H9 (cell line): ENCODE data around the gene MYO5C. TPM values are rescaled to one million over a fixed set of nuclear protein-coding genes. Genes with fewer than 3 reads are reported as not detected.
A peak's percentile ranks its signal among the peaks of the same experiment; 100 is the strongest.

Source experiments
- DNase-seq: peaks from one replicate; pipeline ENCODE4 v3.0.0-alpha.2; 2017
- H2AFZ ChIP-seq: one replicate; pipeline ENCODE4 v1.6.1; 2013; ENCODE audit warnings: mild to moderate bottlenecking, low read length, control low read depth, moderate library complexity
- H2AK5ac ChIP-seq: 2 replicates; pipeline ENCODE4 v1.6.1; 2013; ENCODE audit warnings: low read length, control low read depth, mixed read lengths; ENCODE audit not compliant: insufficient read length
- H2BK120ac ChIP-seq: one replicate; pipeline ENCODE4 v1.6.1; 2013; ENCODE audit warnings: low read depth, mild to moderate bottlenecking, low read length, control low read depth, inconsistent platforms; ENCODE audit not compliant: poor library complexity, severe bottlenecking
- H2BK12ac ChIP-seq: 2 replicates; pipeline ENCODE4 v1.6.1; 2013; ENCODE audit warnings: low read length, control low read depth, mixed read lengths, low read depth; ENCODE audit not compliant: insufficient read length
- H2BK15ac ChIP-seq: 2 replicates; pipeline ENCODE4 v1.6.1; 2013; ENCODE audit warnings: low read depth, low read length, control low read depth
- H2BK20ac ChIP-seq: one replicate; pipeline ENCODE4 v1.6.1; 2013; ENCODE audit warnings: low read depth, mild to moderate bottlenecking, low read length, control low read depth, inconsistent platforms; ENCODE audit not compliant: poor library complexity, severe bottlenecking
- H2BK5ac ChIP-seq: 2 replicates; pipeline ENCODE4 v1.6.1; 2013; ENCODE audit warnings: low read length, control low read depth, mixed read lengths; ENCODE audit not compliant: insufficient read length
- H3K14ac ChIP-seq: 2 replicates; pipeline ENCODE4 v1.6.1; 2013; ENCODE audit warnings: low read length, control low read depth; ENCODE audit not compliant: insufficient read depth
- H3K18ac ChIP-seq: 2 replicates; pipeline ENCODE4 v1.6.1; 2013; ENCODE audit warnings: low read depth, mild to moderate bottlenecking, mixed read lengths, low read length, control low read depth; ENCODE audit not compliant: insufficient read length
- H3K23ac ChIP-seq: 2 replicates; pipeline ENCODE4 v1.6.1; 2013; ENCODE audit warnings: low read length, control low read depth, mixed read lengths, low read depth; ENCODE audit not compliant: insufficient read length
- H3K23me2 ChIP-seq: 2 replicates; pipeline ENCODE4 v1.6.1; 2013; ENCODE audit warnings: low read depth, mild to moderate bottlenecking, mixed read lengths, low read length, control low read depth; ENCODE audit not compliant: insufficient read length, poor library complexity, severe bottlenecking
- H3K27ac ChIP-seq: 2 replicates; pipeline ENCODE4 v1.5.1; 2013; ENCODE audit warnings: low read length, control low read depth, mixed read lengths, low read depth; ENCODE audit not compliant: insufficient read length
- H3K27me3 ChIP-seq: 2 replicates; pipeline ENCODE4 v1.6.1; 2013; ENCODE audit warnings: low read length, control low read depth, inconsistent platforms; ENCODE audit not compliant: insufficient read depth
- H3K4ac ChIP-seq: 2 replicates; pipeline ENCODE4 v1.6.1; 2013; ENCODE audit warnings: low read depth, mild to moderate bottlenecking, control low read depth, inconsistent platforms, low read length, moderate library complexity
- H3K4me1 ChIP-seq: 2 replicates; pipeline ENCODE4 v1.6.1; 2013; ENCODE audit warnings: low read length, control low read depth, inconsistent platforms; ENCODE audit not compliant: insufficient read depth
- H3K4me2 ChIP-seq: 2 replicates; pipeline ENCODE4 v1.6.1; 2013; ENCODE audit warnings: low read length, control low read depth, mixed read lengths; ENCODE audit not compliant: insufficient read length, insufficient read depth
- H3K56ac ChIP-seq: 2 replicates; pipeline ENCODE4 v1.6.1; 2013; ENCODE audit warnings: low read depth, mild to moderate bottlenecking, mixed read lengths, low read length, control low read depth; ENCODE audit not compliant: insufficient read length
- H3K79me1 ChIP-seq: 2 replicates; pipeline ENCODE4 v1.6.1; 2013; ENCODE audit warnings: low read depth, mild to moderate bottlenecking, moderate library complexity, low read length, control low read depth, inconsistent platforms; ENCODE audit not compliant: insufficient read depth, poor library complexity, severe bottlenecking
- H3K79me2 ChIP-seq: 2 replicates; pipeline ENCODE4 v1.6.1; 2013; ENCODE audit warnings: low read length, control low read depth, inconsistent platforms; ENCODE audit not compliant: insufficient read depth
- H3K9ac ChIP-seq: 2 replicates; pipeline ENCODE4 v1.6.1; 2013; ENCODE audit warnings: low read length, control low read depth, mixed read lengths; ENCODE audit not compliant: insufficient read length; ENCODE audit errors: extremely low read depth
- H3K9me3 ChIP-seq: one replicate; pipeline ENCODE4 v1.6.1; 2013; ENCODE audit warnings: low read depth, low read length, inconsistent platforms; ENCODE audit not compliant: control insufficient read depth
- H3T11ph ChIP-seq: one replicate; pipeline ENCODE4 v1.6.1; 2013; ENCODE audit warnings: mild to moderate bottlenecking, low read length, control low read depth, inconsistent platforms
- H4K20me1 ChIP-seq: one replicate; pipeline ENCODE4 v1.6.1; 2013; ENCODE audit not compliant: control insufficient read depth, insufficient read length, insufficient read depth
- H4K5ac ChIP-seq: 2 replicates; pipeline ENCODE4 v1.6.1; 2013; ENCODE audit warnings: low read depth, mild to moderate bottlenecking, mixed read lengths, low read length, control low read depth; ENCODE audit not compliant: insufficient read length
- H4K8ac ChIP-seq: replicated peaks from 2 replicates; pipeline ENCODE4 v1.6.1; 2013; ENCODE audit warnings: low read length, control low read depth, mixed read lengths, low read depth; ENCODE audit not compliant: insufficient read length
- H4K91ac ChIP-seq: 2 replicates; pipeline ENCODE4 v1.6.1; 2013; ENCODE audit warnings: low read depth, mild to moderate bottlenecking, moderate library complexity, mixed read lengths, low read length, control low read depth; ENCODE audit not compliant: insufficient read length
- H3K27ac Mint-ChIP-seq, 3 experiments: 2 replicates in 2 of 3; 3 replicates in 1 of 3; pipeline ENCODE4 v1.8.0; 2020 to 2021; ENCODE audit warnings: mixed read lengths in 3 of 3, mild to moderate bottlenecking in 1 of 3, moderate library complexity in 1 of 3
- H3K27me3 Mint-ChIP-seq: 2 replicates; pipeline ENCODE4 v1.8.0; 2021; ENCODE audit warnings: low read depth, mild to moderate bottlenecking, moderate library complexity, mixed read lengths
- H3K36me3 Mint-ChIP-seq, 3 experiments: 2 replicates in 2 of 3; 3 replicates in 1 of 3; pipeline ENCODE4 v1.8.0; 2020 to 2021; ENCODE audit warnings: low read depth in 3 of 3, mixed read lengths in 3 of 3; ENCODE audit not compliant: insufficient read depth in 1 of 3
- H3K4me1 Mint-ChIP-seq, 2 experiments: 2 replicates each; pipeline ENCODE4 v1.8.0; 2020; ENCODE audit warnings: mixed read lengths in 2 of 2
- H3K4me3 Mint-ChIP-seq, 2 experiments: 2 replicates in 1 of 2; 3 replicates in 1 of 2; pipeline ENCODE4 v1.8.0; 2020 to 2021; ENCODE audit warnings: mild to moderate bottlenecking in 2 of 2, mixed read lengths in 2 of 2, moderate library complexity in 1 of 2
- H3K9me3 Mint-ChIP-seq, 2 experiments: 2 replicates in 1 of 2; 3 replicates in 1 of 2; pipeline ENCODE4 v1.8.0; 2020; ENCODE audit warnings: mild to moderate bottlenecking in 2 of 2, mixed read lengths in 2 of 2, moderate library complexity in 1 of 2
- CTCF ChIP-seq: fragments of 200-600 bp; sonication (generic); conservative IDR thresholded peaks from 3 replicates; pipeline ENCODE4 v1.8.0; 2021; ENCODE audit warnings: antibody characterized with exemption, mild to moderate bottlenecking
- WGBS: extraction: QIAGEN DNeasy Blood & Tissue Kit; methylation state at CpG from one replicate; pipeline ENCODE4 v1.1.7; 2013; ENCODE audit warnings: missing lambda C conversion rate, low lambda C conversion rate, mixed read lengths; ENCODE audit not compliant: insufficient read length; ENCODE audit errors: extremely low coverage; 5-methylcytosine and 5-hydroxymethylcytosine counted together
- total RNA-seq: library from RNA; stranded (reverse); gene quantifications from 2 replicates; pipeline ENCODE4 v1.2.1, GENCODE V29; 2021

The MYO5C gene
- total RNA-seq, 1 experiment from 2014 or later, result 22.2 TPM

DNA sequence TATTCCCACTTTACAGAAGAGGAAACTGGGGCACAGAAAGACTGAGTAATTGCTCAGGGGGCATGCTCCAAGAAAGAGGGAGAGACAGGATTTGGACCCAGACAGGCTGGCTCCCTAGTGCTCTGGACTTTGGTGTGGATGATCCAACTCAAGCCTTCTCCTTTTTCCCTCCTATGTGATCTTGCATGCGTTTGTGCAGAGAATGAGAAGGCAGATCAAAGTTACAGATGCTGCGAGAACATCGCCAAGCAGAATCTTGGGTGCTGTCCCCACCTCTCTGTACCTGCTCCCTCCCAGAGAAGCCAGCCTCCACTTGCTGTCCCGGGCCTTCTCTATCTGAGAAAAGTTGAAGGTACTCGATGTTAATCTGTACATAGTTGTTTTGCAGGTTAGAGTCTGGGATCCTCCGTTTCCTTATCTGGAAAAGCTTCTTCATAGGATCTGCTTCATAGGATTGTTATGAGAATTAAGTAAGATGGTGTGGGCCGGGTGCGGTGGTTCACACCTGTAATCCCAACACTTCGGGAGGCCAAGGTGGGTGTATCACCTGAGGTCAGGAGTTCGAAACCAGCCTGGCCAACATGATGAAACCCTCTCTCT lies 114.7 kb downstream of the MYO5C start:
- Histone ChIP-seq H4K8ac (no peak overlapping the region), H4K20me1 (no peaks in the 10 kb centered on the region), H3K79me1 (no peaks in the 10 kb centered on the region), H3K27ac (no peak overlapping the region), H3K9ac (no peak overlapping the region), H3K23me2 (peaks cover 12% of the 10 kb centered on the region), H3K4me1 (peaks cover 4% of the 10 kb centered on the region; the same call in 1 of the 2 replicates), H2BK15ac (no peak overlapping the region), H4K5ac (no peak overlapping the region), H3K4me2 (peak overlapping the region; percentile 72), H2BK120ac (no peak overlapping the region), H3K9me3 (no peaks in the 10 kb centered on the region), H3K56ac (no peak overlapping the region), H3K4ac (no peak overlapping the region), H3K79me2 (0 out of 2 replicates have a peak, but pooled peaks cover 2% of the 10 kb centered on the region), H3K14ac (no peak overlapping the region), H2AK5ac (no peak overlapping the region), H2BK20ac (no peak overlapping the region), H3K27me3 (no peaks in the 10 kb centered on the region; the same call in 1 of the 2 replicates), H3K18ac (no peak overlapping the region), H3K23ac (no peak overlapping the region), H2BK12ac (no peak overlapping the region), H2BK5ac (no peak overlapping the region), H4K91ac (no peak overlapping the region), H3T11ph (no peak overlapping the region), H2AFZ (no peak overlapping the region)
- no peak for TF ChIP-seq CTCF
- no CpG with 5 or more reads among the region's 10 CpGs for whole genome bisulfite sequencing
- DNase-seq, result no peak
- Mint-ChIP-seq H3K27me3 (peaks cover 18% of the 10 kb centered on the region), H3K27ac (no peak overlapping the region), H3K4me1 (peaks cover 25 to 28% of the 10 kb centered on the region in 2 experiments), H3K9me3 (no peaks in the 10 kb centered on the region), H3K4me3 (peak overlapping the region; percentile 85 to 92), H3K36me3 (no peaks in the 10 kb centered on the region; a peak in 1 of 7 replicates)
